HepG2 (cell line): ENCODE data around the gene BATF3. TPM values are rescaled to one million over a fixed set of nuclear protein-coding genes. Genes with fewer than 3 reads are reported as not detected.

Source experiments
- GATAD1 ChIP-seq: IDR thresholded peaks from 2 replicates; pipeline ENCODE4 v1.6.1; 2016; ENCODE audit warnings: missing genetic modification reagents, missing compliant biosample characterization
- MAZ ChIP-seq, 2 experiments: sonication (generic) in 1 of 2; formaldehyde crosslinking in 1 of 2; IDR thresholded peaks; 2 replicates each; pipeline versions ENCODE4 v1.5.0 to v1.6.1; 2012 to 2020; ENCODE audit warnings: low read depth in 2 of 2, mild to moderate bottlenecking in 2 of 2, borderline replicate concordance in 1 of 2, improper control_type of control experiment in 1 of 2, low read length in 1 of 2, missing genetic modification reagents in 1 of 2, moderate library complexity in 1 of 2
- MTA1 ChIP-seq: sonication (generic); formaldehyde crosslinking; IDR thresholded peaks from 2 replicates; pipeline ENCODE4 v1.4.0; 2020; ENCODE audit warnings: missing genetic modification reagents, mild to moderate bottlenecking, borderline replicate concordance
- NFYC ChIP-seq: IDR thresholded peaks from 2 replicates; pipeline ENCODE4 v1.6.1; 2016; ENCODE audit warnings: missing genetic modification reagents, missing compliant biosample characterization
- NR3C1 ChIP-seq: sonication (generic); formaldehyde crosslinking; IDR thresholded peaks from 2 replicates; pipeline ENCODE4 v1.4.0; 2020; ENCODE audit warnings: missing genetic modification reagents
- STAT6 ChIP-seq: sonication (generic); formaldehyde crosslinking; IDR thresholded peaks from 2 replicates; pipeline ENCODE4 v1.4.0; 2020; ENCODE audit warnings: missing genetic modification reagents, mild to moderate bottlenecking, borderline replicate concordance
- ZBTB38 ChIP-seq: sonication (generic); formaldehyde crosslinking; IDR thresholded peaks from 2 replicates; pipeline ENCODE4 v1.5.1; 2020; ENCODE audit warnings: mild to moderate bottlenecking, missing genetic modification reagents
- ZNF333 ChIP-seq: sonication (generic); formaldehyde crosslinking; IDR thresholded peaks from 2 replicates; pipeline ENCODE4 v1.4.0; 2020; ENCODE audit warnings: mild to moderate bottlenecking, missing genetic modification reagents, borderline replicate concordance
- ZNF737 ChIP-seq: sonication (generic); formaldehyde crosslinking; IDR thresholded peaks from 2 replicates; pipeline ENCODE4 v1.5.0; 2020; ENCODE audit warnings: missing genetic modification reagents, mild to moderate bottlenecking, borderline replicate concordance
- ZNF891 ChIP-seq: sonication (generic); formaldehyde crosslinking; IDR thresholded peaks from 2 replicates; pipeline ENCODE4 v1.5.0; 2020; ENCODE audit warnings: mild to moderate bottlenecking, missing genetic modification reagents
- polyA plus RNA-seq, 8 experiments: library from polyadenylated mRNA; depleted of rRNA in 3 of 8; stranded (reverse) in 7 of 8; unstranded in 1 of 8; fragments of >200 nt; fragmentation: Illumina TruSeq in 4 of 8; extraction: Trizol in 4 of 8; gene quantifications; 2 replicates each; pipeline versions ENCODE4 v1.2.1 to v1.2.3, GENCODE V29; 2011 to 2016; ENCODE audit warnings: low read depth in 4 of 8, missing spikeins in 1 of 8, mixed read lengths in 1 of 8; ENCODE audit not compliant: insufficient read depth in 1 of 8
- total RNA-seq, 5 experiments: library from RNA; depleted of rRNA; stranded (reverse); fragments of >200 nt; fragmentation: Illumina TruSeq; extraction: Trizol; gene quantifications; 2 replicates each; pipeline ENCODE4 v1.2.3, GENCODE V29; 2016; ENCODE audit warnings: low read depth in 1 of 5
- TF ChIP-seq, protein P1 (sequence below): sonication (generic); formaldehyde crosslinking; conservative IDR thresholded peaks from 2 replicates; pipeline ENCODE4 v1.4.0; 2020; ENCODE audit warnings: mild to moderate bottlenecking, missing genetic modification reagents, moderate library complexity
- TF ChIP-seq, protein P2 (sequence below): sonication (generic); formaldehyde crosslinking; IDR thresholded peaks from 2 replicates; pipeline ENCODE4 v1.5.0; 2020; ENCODE audit warnings: mild to moderate bottlenecking, missing genetic modification reagents, borderline replicate concordance
- TF ChIP-seq, protein P3 (sequence below): sonication (generic); formaldehyde crosslinking; IDR thresholded peaks from 2 replicates; pipeline ENCODE4 v1.4.0; 2020; ENCODE audit warnings: missing genetic modification reagents
- TF ChIP-seq, protein P4 (sequence below): sonication (generic); formaldehyde crosslinking; IDR thresholded peaks from 2 replicates; pipeline ENCODE4 v1.5.0; 2020; ENCODE audit warnings: missing genetic modification reagents

Gene BATF3
- total and polyA plus RNA-seq, 2 of the 13 experiments (the other 11 are each of a cell fraction or from before 2014, with no cell fraction given), result 0.13 TPM; not detected in 1

DNA sequence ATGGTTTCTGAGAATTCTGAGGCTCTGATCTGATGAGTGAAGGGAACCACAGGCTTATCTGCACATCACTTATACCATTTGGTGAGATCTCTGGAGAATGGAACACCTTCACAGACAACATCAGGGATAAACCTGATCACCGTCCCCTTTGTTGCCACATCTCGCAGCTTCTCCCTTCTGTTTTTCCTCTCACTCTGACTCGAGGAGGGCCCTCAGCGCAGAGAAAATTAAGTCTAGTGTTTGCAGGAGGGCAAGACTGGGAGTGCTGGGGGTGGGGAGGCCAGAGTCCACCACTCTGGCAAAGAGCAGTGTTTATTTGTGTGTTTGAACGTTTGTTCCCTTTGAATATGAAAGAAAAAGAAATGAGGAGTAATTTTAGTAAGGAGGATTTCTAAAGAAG, 29.0 kb upstream of the BATF3 start (continued):
- TF ChIP-seq, protein P1, sequence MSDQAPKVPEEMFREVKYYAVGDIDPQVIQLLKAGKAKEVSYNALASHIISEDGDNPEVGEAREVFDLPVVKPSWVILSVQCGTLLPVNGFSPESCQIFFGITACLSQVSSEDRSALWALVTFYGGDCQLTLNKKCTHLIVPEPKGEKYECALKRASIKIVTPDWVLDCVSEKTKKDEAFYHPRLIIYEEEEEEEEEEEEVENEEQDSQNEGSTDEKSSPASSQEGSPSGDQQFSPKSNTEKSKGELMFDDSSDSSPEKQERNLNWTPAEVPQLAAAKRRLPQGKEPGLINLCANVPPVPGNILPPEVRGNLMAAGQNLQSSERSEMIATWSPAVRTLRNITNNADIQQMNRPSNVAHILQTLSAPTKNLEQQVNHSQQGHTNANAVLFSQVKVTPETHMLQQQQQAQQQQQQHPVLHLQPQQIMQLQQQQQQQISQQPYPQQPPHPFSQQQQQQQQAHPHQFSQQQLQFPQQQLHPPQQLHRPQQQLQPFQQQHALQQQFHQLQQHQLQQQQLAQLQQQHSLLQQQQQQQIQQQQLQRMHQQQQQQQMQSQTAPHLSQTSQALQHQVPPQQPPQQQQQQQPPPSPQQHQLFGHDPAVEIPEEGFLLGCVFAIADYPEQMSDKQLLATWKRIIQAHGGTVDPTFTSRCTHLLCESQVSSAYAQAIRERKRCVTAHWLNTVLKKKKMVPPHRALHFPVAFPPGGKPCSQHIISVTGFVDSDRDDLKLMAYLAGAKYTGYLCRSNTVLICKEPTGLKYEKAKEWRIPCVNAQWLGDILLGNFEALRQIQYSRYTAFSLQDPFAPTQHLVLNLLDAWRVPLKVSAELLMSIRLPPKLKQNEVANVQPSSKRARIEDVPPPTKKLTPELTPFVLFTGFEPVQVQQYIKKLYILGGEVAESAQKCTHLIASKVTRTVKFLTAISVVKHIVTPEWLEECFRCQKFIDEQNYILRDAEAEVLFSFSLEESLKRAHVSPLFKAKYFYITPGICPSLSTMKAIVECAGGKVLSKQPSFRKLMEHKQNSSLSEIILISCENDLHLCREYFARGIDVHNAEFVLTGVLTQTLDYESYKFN (CRISPR knock-in tag), result peak; percentile 95
- TF ChIP-seq ZNF737 (CRISPR knock-in tag), result no peak
- TF ChIP-seq NFYC (CRISPR knock-in tag), result no peak
- TF ChIP-seq NR3C1 (CRISPR knock-in tag), result no peak
- TF ChIP-seq, protein P2, sequence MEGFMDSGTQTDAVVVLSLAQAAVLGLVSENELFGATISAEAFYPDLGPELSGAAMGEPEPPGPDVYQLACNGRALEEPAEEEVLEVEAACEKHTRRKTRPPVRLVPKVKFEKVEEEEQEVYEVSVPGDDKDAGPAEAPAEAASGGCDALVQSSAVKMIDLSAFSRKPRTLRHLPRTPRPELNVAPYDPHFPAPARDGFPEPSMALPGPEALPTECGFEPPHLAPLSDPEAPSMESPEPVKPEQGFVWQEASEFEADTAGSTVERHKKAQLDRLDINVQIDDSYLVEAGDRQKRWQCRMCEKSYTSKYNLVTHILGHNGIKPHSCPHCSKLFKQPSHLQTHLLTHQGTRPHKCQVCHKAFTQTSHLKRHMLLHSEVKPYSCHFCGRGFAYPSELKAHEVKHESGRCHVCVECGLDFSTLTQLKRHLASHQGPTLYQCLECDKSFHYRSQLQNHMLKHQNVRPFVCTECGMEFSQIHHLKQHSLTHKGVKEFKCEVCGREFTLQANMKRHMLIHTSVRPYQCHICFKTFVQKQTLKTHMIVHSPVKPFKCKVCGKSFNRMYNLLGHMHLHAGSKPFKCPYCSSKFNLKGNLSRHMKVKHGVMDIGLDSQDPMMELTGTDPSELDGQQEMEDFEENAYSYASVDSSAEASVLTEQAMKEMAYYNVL (CRISPR knock-in tag), result peak; percentile 72; the same call in 1 of the 2 replicates
- no peak for TF ChIP-seq ZNF333 (CRISPR knock-in tag)
- TF ChIP-seq ZNF891 (CRISPR knock-in tag), result no peak
- TF ChIP-seq ZBTB38, result no peak
- TF ChIP-seq, protein P3, sequence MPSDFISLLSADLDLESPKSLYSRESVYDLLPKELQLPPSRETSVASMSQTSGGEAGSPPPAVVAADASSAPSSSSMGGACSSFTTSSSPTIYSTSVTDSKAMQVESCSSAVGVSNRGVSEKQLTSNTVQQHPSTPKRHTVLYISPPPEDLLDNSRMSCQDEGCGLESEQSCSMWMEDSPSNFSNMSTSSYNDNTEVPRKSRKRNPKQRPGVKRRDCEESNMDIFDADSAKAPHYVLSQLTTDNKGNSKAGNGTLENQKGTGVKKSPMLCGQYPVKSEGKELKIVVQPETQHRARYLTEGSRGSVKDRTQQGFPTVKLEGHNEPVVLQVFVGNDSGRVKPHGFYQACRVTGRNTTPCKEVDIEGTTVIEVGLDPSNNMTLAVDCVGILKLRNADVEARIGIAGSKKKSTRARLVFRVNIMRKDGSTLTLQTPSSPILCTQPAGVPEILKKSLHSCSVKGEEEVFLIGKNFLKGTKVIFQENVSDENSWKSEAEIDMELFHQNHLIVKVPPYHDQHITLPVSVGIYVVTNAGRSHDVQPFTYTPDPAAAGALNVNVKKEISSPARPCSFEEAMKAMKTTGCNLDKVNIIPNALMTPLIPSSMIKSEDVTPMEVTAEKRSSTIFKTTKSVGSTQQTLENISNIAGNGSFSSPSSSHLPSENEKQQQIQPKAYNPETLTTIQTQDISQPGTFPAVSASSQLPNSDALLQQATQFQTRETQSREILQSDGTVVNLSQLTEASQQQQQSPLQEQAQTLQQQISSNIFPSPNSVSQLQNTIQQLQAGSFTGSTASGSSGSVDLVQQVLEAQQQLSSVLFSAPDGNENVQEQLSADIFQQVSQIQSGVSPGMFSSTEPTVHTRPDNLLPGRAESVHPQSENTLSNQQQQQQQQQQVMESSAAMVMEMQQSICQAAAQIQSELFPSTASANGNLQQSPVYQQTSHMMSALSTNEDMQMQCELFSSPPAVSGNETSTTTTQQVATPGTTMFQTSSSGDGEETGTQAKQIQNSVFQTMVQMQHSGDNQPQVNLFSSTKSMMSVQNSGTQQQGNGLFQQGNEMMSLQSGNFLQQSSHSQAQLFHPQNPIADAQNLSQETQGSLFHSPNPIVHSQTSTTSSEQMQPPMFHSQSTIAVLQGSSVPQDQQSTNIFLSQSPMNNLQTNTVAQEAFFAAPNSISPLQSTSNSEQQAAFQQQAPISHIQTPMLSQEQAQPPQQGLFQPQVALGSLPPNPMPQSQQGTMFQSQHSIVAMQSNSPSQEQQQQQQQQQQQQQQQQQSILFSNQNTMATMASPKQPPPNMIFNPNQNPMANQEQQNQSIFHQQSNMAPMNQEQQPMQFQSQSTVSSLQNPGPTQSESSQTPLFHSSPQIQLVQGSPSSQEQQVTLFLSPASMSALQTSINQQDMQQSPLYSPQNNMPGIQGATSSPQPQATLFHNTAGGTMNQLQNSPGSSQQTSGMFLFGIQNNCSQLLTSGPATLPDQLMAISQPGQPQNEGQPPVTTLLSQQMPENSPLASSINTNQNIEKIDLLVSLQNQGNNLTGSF (CRISPR knock-in tag), result no peak
- TF ChIP-seq STAT6 (CRISPR knock-in tag), result no peak
- TF ChIP-seq GATAD1, result no peak
- TF ChIP-seq MAZ (IDR thresholded peaks at IDR 0.05; ENCODE audit: borderline replicate concordance, low read depth, low read length), result no peak
- no peak for TF ChIP-seq MAZ (CRISPR knock-in tag; IDR thresholded peaks at IDR 0.05; ENCODE audit: low read depth)
- TF ChIP-seq MTA1 (CRISPR knock-in tag), result no peak
- TF ChIP-seq, protein P4, sequence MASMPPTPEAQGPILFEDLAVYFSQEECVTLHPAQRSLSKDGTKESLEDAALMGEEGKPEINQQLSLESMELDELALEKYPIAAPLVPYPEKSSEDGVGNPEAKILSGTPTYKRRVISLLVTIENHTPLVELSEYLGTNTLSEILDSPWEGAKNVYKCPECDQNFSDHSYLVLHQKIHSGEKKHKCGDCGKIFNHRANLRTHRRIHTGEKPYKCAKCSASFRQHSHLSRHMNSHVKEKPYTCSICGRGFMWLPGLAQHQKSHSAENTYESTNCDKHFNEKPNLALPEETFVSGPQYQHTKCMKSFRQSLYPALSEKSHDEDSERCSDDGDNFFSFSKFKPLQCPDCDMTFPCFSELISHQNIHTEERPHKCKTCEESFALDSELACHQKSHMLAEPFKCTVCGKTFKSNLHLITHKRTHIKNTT (CRISPR knock-in tag), result no peak
